Body of pancreas (tissue), 4 donors: ENCODE data around the gene DNAJB6.

Experiments used
- POLR2A ChIP-seq, 3 donors: fragments of 450-650 bp; IDR thresholded peaks; one replicate each; pipeline ENCODE4 v1.6.1; 2016; ENCODE audit warnings: antibody characterized with exemption in 3 of 3, mild to moderate bottlenecking in 2 of 3
- TF ChIP-seq, protein P1 (sequence below), 7 experiments: fragments of 450-650 bp in 4 of 7; fragments of 200-600 bp in 3 of 7; sonication (generic) in 3 of 7; IDR thresholded peaks; one replicate each; pipeline ENCODE4 v1.5.1; 2016 to 2019; ENCODE audit warnings: antibody characterized with exemption in 7 of 7

GRCh38 chr7:157464111-157464970 is 127.5 kb downstream of the DNAJB6 start:
- TF ChIP-seq, protein P1, sequence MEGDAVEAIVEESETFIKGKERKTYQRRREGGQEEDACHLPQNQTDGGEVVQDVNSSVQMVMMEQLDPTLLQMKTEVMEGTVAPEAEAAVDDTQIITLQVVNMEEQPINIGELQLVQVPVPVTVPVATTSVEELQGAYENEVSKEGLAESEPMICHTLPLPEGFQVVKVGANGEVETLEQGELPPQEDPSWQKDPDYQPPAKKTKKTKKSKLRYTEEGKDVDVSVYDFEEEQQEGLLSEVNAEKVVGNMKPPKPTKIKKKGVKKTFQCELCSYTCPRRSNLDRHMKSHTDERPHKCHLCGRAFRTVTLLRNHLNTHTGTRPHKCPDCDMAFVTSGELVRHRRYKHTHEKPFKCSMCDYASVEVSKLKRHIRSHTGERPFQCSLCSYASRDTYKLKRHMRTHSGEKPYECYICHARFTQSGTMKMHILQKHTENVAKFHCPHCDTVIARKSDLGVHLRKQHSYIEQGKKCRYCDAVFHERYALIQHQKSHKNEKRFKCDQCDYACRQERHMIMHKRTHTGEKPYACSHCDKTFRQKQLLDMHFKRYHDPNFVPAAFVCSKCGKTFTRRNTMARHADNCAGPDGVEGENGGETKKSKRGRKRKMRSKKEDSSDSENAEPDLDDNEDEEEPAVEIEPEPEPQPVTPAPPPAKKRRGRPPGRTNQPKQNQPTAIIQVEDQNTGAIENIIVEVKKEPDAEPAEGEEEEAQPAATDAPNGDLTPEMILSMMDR (IDR thresholded peaks at IDR 0.05) = no peak
- no peak for TF ChIP-seq POLR2A (IDR thresholded peaks at IDR 0.05)
